Endothelial cell of umbilical vein (primary cell): ENCODE results near the gene DNAJC30. TPM values are rescaled to one million over a fixed set of nuclear protein-coding genes. Genes with fewer than 3 reads are reported as not detected.

ENCODE experiments used
- BruUV-seq: library from RNA; stranded (reverse); fragments of 400-500 nt; replicated peaks from 2 replicates; lab custom pipeline; 2021; lab: Mats Ljungman, UMichigan
- CTCF ChIA-PET: fragments of 300-600, 350-600 bp; sonication (Branson Sonifier 250); formaldehyde crosslinking; loops from one replicate; lab custom pipeline; 2021; ENCODE audit warnings: antibody characterized with exemption, inconsistent platforms; lab: Charles Lee
- POLR2A ChIA-PET: fragments of 300-600, 350-600 bp; sonication (Branson Sonifier 250); formaldehyde crosslinking; loops from one replicate; lab custom pipeline; 2021; ENCODE audit warnings: antibody characterized with exemption, inconsistent platforms; lab: Charles Lee
- DNase-seq: peaks from one replicate; pipeline ENCODE4 v3.0.0-alpha.2; 2011; ENCODE audit warnings: low read depth, low spot score
- FAIRE-seq: peaks from 2 replicates; lab custom pipeline; 2011; peaks lifted over from hg19 to GRCh38; lab: Jason Lieb, UNC
- H2AFZ ChIP-seq: 2 replicates; pipeline ENCODE4 v1.6.0; 2012; ENCODE audit warnings: low read depth, low read length, control low read depth, inconsistent platforms
- H3K27ac ChIP-seq: 2 replicates; pipeline ENCODE4 v1.5.1; 2011; ENCODE audit warnings: low read depth, mild to moderate bottlenecking, control low read depth, low read length, moderate library complexity; ENCODE audit not compliant: insufficient read depth
- H3K27me3 ChIP-seq, 2 experiments: 2 replicates each; pipeline versions ENCODE4 v1.6.0 to v1.6.1; 2011; ENCODE audit warnings: low read length in 2 of 2, mixed read lengths in 1 of 2; ENCODE audit not compliant: control insufficient read depth in 2 of 2, insufficient read depth in 2 of 2
- H3K36me3 ChIP-seq, 2 experiments: 2 replicates in 1 of 2; 3 replicates in 1 of 2; pipeline ENCODE4 v1.5.1; 2011; ENCODE audit warnings: low read length in 2 of 2, mild to moderate bottlenecking in 1 of 2, moderate library complexity in 1 of 2; ENCODE audit not compliant: control insufficient read depth in 2 of 2, insufficient read depth in 2 of 2; ENCODE audit errors: extremely low read depth in 1 of 2
- H3K4me1 ChIP-seq: 3 replicates; pipeline ENCODE4 v1.5.1; 2011; ENCODE audit warnings: mild to moderate bottlenecking, low read length; ENCODE audit not compliant: control insufficient read depth, insufficient read depth; ENCODE audit errors: extremely low read depth
- H3K4me2 ChIP-seq: 2 replicates; pipeline ENCODE4 v1.6.1; 2011; ENCODE audit warnings: low read length, control low read depth, mixed read lengths; ENCODE audit not compliant: insufficient read depth
- H3K4me3 ChIP-seq, 3 experiments: fragments of 200-600 bp in 1 of 3; sonication (generic), shearing (Covaris generic) in 1 of 3; replicated peaks in 1 of 3; 2 replicates each; pipeline ENCODE4 v1.5.1; 2011 to 2016; ENCODE audit warnings: control low read depth in 3 of 3, low read length in 3 of 3, mild to moderate bottlenecking in 2 of 3, inconsistent platforms in 1 of 3, low read depth in 1 of 3, moderate library complexity in 1 of 3; ENCODE audit not compliant: insufficient read depth in 1 of 3
- H3K79me2 ChIP-seq: 2 replicates; pipeline ENCODE4 v1.6.0; 2012; ENCODE audit warnings: low read length, inconsistent platforms; ENCODE audit not compliant: control insufficient read depth, insufficient read depth
- H3K9ac ChIP-seq: replicated peaks from 2 replicates; pipeline ENCODE3; 2011; ENCODE audit warnings: low read length, control low read depth; ENCODE audit not compliant: insufficient read depth; ENCODE audit errors: extremely low read depth
- H3K9me1 ChIP-seq: replicated peaks from 3 replicates; pipeline ENCODE4 v1.6.0; 2011; ENCODE audit warnings: mild to moderate bottlenecking, low read length; ENCODE audit not compliant: control insufficient read depth, insufficient read depth; ENCODE audit errors: extremely low read depth
- H3K9me3 ChIP-seq: replicated peaks from 2 replicates; pipeline ENCODE4 v1.5.1; 2012; ENCODE audit warnings: low read length, inconsistent platforms; ENCODE audit not compliant: control insufficient read depth, insufficient read depth
- H4K20me1 ChIP-seq: replicated peaks from 2 replicates; pipeline ENCODE3; 2011; ENCODE audit warnings: mild to moderate bottlenecking, low read length; ENCODE audit not compliant: control insufficient read depth, insufficient read depth; ENCODE audit errors: extremely low read depth
- CTCF ChIP-seq, 2 donors: IDR thresholded peaks; 1 replicate in 1 of 2; 2 replicates in 1 of 2; pipeline ENCODE4 v1.5.1; 2011; ENCODE audit warnings: low read length in 2 of 2, mild to moderate bottlenecking in 2 of 2, moderate library complexity in 2 of 2, control low read depth in 1 of 2, inconsistent platforms in 1 of 2, low read depth in 1 of 2; ENCODE audit not compliant: insufficient read depth in 1 of 2; ENCODE audit errors: extremely low read depth in 1 of 2
- EZH2 ChIP-seq: IDR thresholded peaks from 2 replicates; pipeline ENCODE4 v1.6.1; 2012; ENCODE audit warnings: borderline replicate concordance, low read depth, mild to moderate bottlenecking, moderate library complexity, low read length, inconsistent platforms; ENCODE audit not compliant: severe bottlenecking
- FOS ChIP-seq: IDR thresholded peaks from 2 replicates; pipeline ENCODE4 v1.6.1; 2011; ENCODE audit warnings: mild to moderate bottlenecking, low read length, moderate library complexity, borderline replicate concordance; ENCODE audit not compliant: insufficient read depth
- GATA2 ChIP-seq: IDR thresholded peaks from 2 replicates; pipeline ENCODE4 v1.7.0; 2011; ENCODE audit warnings: low read depth, mild to moderate bottlenecking, moderate library complexity, mixed read lengths, low read length; ENCODE audit not compliant: insufficient read length, insufficient read depth
- JUN ChIP-seq: IDR thresholded peaks from 2 replicates; pipeline ENCODE4 v1.6.1; 2011; ENCODE audit warnings: borderline replicate concordance, low read depth; ENCODE audit not compliant: insufficient read length, insufficient read depth
- MAX ChIP-seq: IDR thresholded peaks from 2 replicates; pipeline ENCODE4 v1.6.1; 2011; ENCODE audit not compliant: insufficient read depth, insufficient read length
- MYC ChIP-seq: IDR thresholded peaks from one replicate; pipeline ENCODE4 v1.6.1; 2011; ENCODE audit warnings: mild to moderate bottlenecking, low read depth, low read length
- POLR2A ChIP-seq: IDR thresholded peaks from 2 replicates; pipeline ENCODE4 v1.6.1; 2012; ENCODE audit warnings: low read depth, mild to moderate bottlenecking, control low read depth, low read length
- POLR2AphosphoS5 ChIP-seq: IDR thresholded peaks from 2 replicates; pipeline ENCODE4 v1.6.1; 2012; ENCODE audit warnings: low read depth, mild to moderate bottlenecking, control low read depth, low read length, moderate library complexity; ENCODE audit not compliant: insufficient read depth
- dilution Hi-C: fragments of 300-500 bp; cut with MboI; formaldehyde crosslinking; loops from one replicate; pipeline ENCODE4 v1.15.0; 2019; ENCODE audit warnings: low sequenced_read_pairs; ENCODE audit not compliant: extremely low pct_ligation_motif_present
- intact Hi-C: fragments of 100-400 bp; cut with micrococcal nuclease; formaldehyde crosslinking; loops from one replicate; pipeline ENCODE4 v1.10.0; 2022
- polyA plus RNA-seq, 4 experiments: library from polyadenylated mRNA; depleted of rRNA in 3 of 4; stranded (reverse) in 3 of 4; unstranded in 1 of 4; fragments of >200 nt; gene quantifications; 2 replicates each; pipeline versions ENCODE4 v1.2.1 to v1.2.3, GENCODE V29; 2011 to 2012; ENCODE audit warnings: missing spikeins in 1 of 4
- total RNA-seq: library from RNA; stranded (reverse); gene quantifications from 2 replicates; pipeline ENCODE4 v1.2.3, GENCODE V29; 2021

The DNAJC30 gene
- total and polyA plus RNA-seq, 2 donors (not counting 3 experiments of a cell fraction or from before 2014, with no cell fraction given): 10.6 to 11.9 TPM

GRCh38 chr7:73706126-73707044 lies 23.1 kb upstream of the DNAJC30 start:
- CTCF ChIA-PET: interaction anchor here (0.9 to 3.5 kb wide), 6 partner anchors 8 to 100 kb away, joined by 4 to 25 read pairs (median 10); partner anchors contain the start of gene STX1A
- no peak overlapping the region for H3K9ac ChIP-seq
- H3K27ac ChIP-seq: no peak overlapping the region
- peaks cover 26% of the 10 kb centered on the region for H3K79me2 ChIP-seq
- dilution Hi-C loops: no loop called here
- DNase-seq: no peak
- intact Hi-C loops: loop anchor here (1.0 kb wide), 1 partner anchor 12 kb away; no protein-coding TSS in a partner anchor
- no peak for FAIRE-seq
- no peak overlapping the region for H2AFZ ChIP-seq
- no peaks in the 10 kb centered on the region for H3K9me1 ChIP-seq
- no peak for TF ChIP-seq MYC
- TF ChIP-seq JUN: no peak
- no peak for TF ChIP-seq POLR2AphosphoS5
- no peak for TF ChIP-seq POLR2A
- no peak for TF ChIP-seq FOS
- TF ChIP-seq MAX: no peak
- no peak for TF ChIP-seq CTCF (IDR thresholded peaks at IDR 0.05; ENCODE audit: extremely low read depth in 1 of 2, insufficient read depth in 1 of 2, low read depth in 1 of 2, low read length in 2 of 2)
- no peak for TF ChIP-seq EZH2
- TF ChIP-seq GATA2: no peak
- H3K9me3 ChIP-seq: no peaks in the 10 kb centered on the region
- no TSS peak for BruUV-seq
- POLR2A ChIA-PET: no interaction called here
- H3K4me2 ChIP-seq: no peak overlapping the region
- no peaks in the 10 kb centered on the region for H4K20me1 ChIP-seq
- no peaks in the 10 kb centered on the region for H3K27me3 ChIP-seq
- H3K36me3 ChIP-seq: peaks cover 0 to 5% of the 10 kb centered on the region in 2 experiments
- H3K4me1 ChIP-seq: peaks cover 9% of the 10 kb centered on the region
- no peak overlapping the region for H3K4me3 ChIP-seq
